GM10266 (cell line): ENCODE measurements around the gene UNC93A.

Experiments used
- DNase-seq: peaks from one replicate; pipeline ENCODE4 v3.0.0; 2012; ENCODE audit errors: extremely low spot score
- CTCF ChIP-seq: IDR thresholded peaks from 2 replicates; pipeline ENCODE4 v1.5.1; 2012; ENCODE audit warnings: mild to moderate bottlenecking, low read depth; ENCODE audit not compliant: control insufficient read depth, insufficient read depth; ENCODE audit errors: missing control alignments

The UNC93A gene

GRCh38 chr6:167338541-167339117, 47.5 kb downstream of the UNC93A start:
- TF ChIP-seq CTCF: no peak
- DNase-seq: no peak

GRCh38 chr6:167341038-167341583, 50.0 kb downstream of the UNC93A start:
- no peak for TF ChIP-seq CTCF

GRCh38 chr6:167341665-167342655, 50.8 kb downstream of the UNC93A start:
- no peak for TF ChIP-seq CTCF
- no peak for DNase-seq

More at GRCh38 chr6:167341038-167341583, 50.0 kb downstream of the UNC93A start:
- no peak for DNase-seq

DNA sequence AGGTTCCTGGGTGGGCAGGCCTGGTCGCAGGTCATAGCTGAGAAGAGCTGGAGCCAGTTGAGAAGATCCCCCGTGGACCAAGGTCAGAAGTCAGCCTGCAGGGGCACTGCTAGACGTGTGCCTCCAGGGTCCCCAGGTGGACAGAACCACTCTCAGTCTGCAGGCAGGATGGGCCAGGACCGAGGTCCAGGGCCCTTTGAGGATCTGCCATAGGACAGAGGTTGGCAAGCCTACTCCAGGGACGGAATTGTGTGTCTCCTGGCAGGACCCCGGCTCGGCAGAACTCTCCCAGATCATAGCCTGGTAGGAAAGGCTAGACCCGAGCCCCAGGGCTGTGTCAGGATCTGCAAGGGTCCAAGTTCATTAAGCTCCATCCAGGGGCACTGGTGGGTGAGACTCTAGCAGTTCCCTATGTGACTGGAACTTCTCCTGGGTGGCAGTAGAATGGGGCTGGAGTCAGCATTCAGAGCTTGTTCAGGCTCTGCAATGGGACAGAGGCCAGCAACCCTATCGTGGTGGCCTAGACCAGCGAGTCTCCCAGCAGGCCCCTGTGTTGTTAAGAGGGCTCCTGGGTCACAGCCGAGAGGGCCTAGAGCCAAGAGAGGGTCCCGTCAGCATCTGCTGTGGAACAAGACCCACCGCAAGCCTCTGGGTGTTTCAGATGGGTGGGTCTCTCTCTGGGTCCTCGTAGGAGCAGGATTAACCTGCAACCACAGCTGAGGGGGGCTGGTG, 51.9 kb downstream of the UNC93A start:
- no peak for TF ChIP-seq CTCF
- no peak for DNase-seq

DNA sequence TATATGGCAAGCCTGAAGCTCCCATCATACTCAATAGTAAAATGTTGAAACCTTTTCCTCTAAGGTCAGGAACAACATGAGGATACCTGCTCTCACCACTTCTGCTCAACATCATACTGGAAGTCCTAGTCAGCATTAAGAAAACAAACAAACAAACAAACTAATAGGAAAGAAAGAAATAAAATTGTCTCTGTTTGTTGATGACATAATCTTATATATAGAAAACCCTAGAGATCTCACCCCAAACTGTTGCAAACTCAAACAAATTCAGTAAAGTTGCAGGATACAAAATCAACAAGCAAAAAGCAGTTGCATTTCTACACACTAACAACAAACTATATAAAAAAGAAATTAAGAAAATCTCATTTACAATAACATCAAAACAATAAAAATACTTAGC, 54.2 kb downstream of the UNC93A start:
- TF ChIP-seq CTCF: no peak
- DNase-seq: no peak

- DNase-seq: no peak
- TF ChIP-seq CTCF: no peak
Measured at GRCh38 chr6:167345960-167346359, 54.8 kb downstream of the UNC93A start.
